Type B pancreatic cell (in vitro differentiated cells): Measurements from ENCODE around the gene UBE2K. TPM values are rescaled to one million over a fixed set of nuclear protein-coding genes. Genes with fewer than 3 reads are reported as not detected.
"Not testable (repeated sequence)": the region's sequence is repeated elsewhere in the genome, so short reads cannot be mapped to it uniquely, and the experiment has no call there.

ENCODE experiments used
- DNase-seq: peaks from one replicate; pipeline ENCODE4 v3.0.0; 2021; ENCODE audit warnings: mixed read lengths; ENCODE audit not compliant: unreplicated experiment; ENCODE audit errors: extremely low spot score
- H3K27ac Mint-ChIP-seq: 2 replicates; pipeline ENCODE4 v1.8.0; 2021; ENCODE audit warnings: mild to moderate bottlenecking, mixed read lengths
- H3K27me3 Mint-ChIP-seq: 2 replicates; pipeline ENCODE4 v1.8.0; 2021; ENCODE audit warnings: mixed read lengths
- H3K36me3 Mint-ChIP-seq: 2 replicates; pipeline ENCODE4 v1.8.0; 2021; ENCODE audit warnings: mixed read lengths
- H3K4me1 Mint-ChIP-seq: one replicate; pipeline ENCODE4 v1.8.0; 2021; ENCODE audit warnings: mixed read lengths; ENCODE audit not compliant: unreplicated experiment
- H3K4me3 Mint-ChIP-seq: 2 replicates; pipeline ENCODE4 v1.8.0; 2021; ENCODE audit warnings: mild to moderate bottlenecking, mixed read lengths
- H3K9me3 Mint-ChIP-seq: 2 replicates; pipeline ENCODE4 v1.8.0; 2021; ENCODE audit warnings: mixed read lengths
- total RNA-seq: library from RNA; stranded (reverse); gene quantifications from 2 replicates; pipeline ENCODE4 v1.2.1, GENCODE V29; 2021; ENCODE audit warnings: low replicate concordance
- TF ChIP-seq, protein P1 (sequence below): fragments of 200-600 bp; sonication (generic); conservative IDR thresholded peaks from 2 replicates; pipeline ENCODE4 v1.5.0; 2021; ENCODE audit warnings: antibody characterized with exemption, mild to moderate bottlenecking

UBE2K gene
- total RNA-seq, 1 donor from 2014 or later: 87.7 TPM

GRCh38 chr4:39716356-39716755 lies 18.4 kb downstream of the UBE2K start:
- no peaks in the 10 kb centered on the region for H3K27me3 Mint-ChIP-seq
- DNase-seq: no peak
- H3K36me3 Mint-ChIP-seq: peaks cover 33% of the 10 kb centered on the region

DNA sequence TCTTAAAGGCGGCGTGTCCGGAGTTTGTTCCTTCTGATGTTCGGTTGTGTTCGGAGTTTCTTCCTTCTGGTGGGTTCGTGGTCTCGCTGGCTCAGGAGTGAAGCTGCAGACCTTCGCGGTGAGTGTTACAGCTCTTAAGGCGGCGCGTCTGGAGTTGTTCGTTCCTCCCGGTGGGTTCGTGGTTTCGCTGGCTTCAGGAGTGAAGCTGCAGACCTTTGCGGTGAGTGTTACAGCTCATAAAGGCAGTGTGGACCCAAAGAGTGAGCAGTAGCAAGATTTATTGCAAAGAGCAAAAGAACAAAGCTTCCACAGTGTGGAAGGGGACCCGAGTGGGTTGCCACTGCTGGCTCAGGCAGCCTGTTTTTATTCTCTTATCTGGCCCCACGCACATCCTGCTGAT lies 19.8 kb downstream of the UBE2K start:
- Mint-ChIP-seq H3K36me3 (peaks cover 33% of the 10 kb centered on the region), H3K4me1 (peaks cover 22% of the 10 kb centered on the region), H3K27ac (peak overlapping the region; percentile 31)
- H3K27me3 Mint-ChIP-seq, DNase-seq, H3K4me3 Mint-ChIP-seq, H3K9me3 Mint-ChIP-seq: not testable (repeated sequence)

More at GRCh38 chr4:39716356-39716755, 18.4 kb downstream of the UBE2K start:
- no peaks in the 10 kb centered on the region for H3K9me3 Mint-ChIP-seq
- H3K4me3 Mint-ChIP-seq: no peak overlapping the region
- no peak overlapping the region for H3K27ac Mint-ChIP-seq
- TF ChIP-seq, protein P1, sequence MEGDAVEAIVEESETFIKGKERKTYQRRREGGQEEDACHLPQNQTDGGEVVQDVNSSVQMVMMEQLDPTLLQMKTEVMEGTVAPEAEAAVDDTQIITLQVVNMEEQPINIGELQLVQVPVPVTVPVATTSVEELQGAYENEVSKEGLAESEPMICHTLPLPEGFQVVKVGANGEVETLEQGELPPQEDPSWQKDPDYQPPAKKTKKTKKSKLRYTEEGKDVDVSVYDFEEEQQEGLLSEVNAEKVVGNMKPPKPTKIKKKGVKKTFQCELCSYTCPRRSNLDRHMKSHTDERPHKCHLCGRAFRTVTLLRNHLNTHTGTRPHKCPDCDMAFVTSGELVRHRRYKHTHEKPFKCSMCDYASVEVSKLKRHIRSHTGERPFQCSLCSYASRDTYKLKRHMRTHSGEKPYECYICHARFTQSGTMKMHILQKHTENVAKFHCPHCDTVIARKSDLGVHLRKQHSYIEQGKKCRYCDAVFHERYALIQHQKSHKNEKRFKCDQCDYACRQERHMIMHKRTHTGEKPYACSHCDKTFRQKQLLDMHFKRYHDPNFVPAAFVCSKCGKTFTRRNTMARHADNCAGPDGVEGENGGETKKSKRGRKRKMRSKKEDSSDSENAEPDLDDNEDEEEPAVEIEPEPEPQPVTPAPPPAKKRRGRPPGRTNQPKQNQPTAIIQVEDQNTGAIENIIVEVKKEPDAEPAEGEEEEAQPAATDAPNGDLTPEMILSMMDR: no peak
- peaks cover 22% of the 10 kb centered on the region for H3K4me1 Mint-ChIP-seq

DNA sequence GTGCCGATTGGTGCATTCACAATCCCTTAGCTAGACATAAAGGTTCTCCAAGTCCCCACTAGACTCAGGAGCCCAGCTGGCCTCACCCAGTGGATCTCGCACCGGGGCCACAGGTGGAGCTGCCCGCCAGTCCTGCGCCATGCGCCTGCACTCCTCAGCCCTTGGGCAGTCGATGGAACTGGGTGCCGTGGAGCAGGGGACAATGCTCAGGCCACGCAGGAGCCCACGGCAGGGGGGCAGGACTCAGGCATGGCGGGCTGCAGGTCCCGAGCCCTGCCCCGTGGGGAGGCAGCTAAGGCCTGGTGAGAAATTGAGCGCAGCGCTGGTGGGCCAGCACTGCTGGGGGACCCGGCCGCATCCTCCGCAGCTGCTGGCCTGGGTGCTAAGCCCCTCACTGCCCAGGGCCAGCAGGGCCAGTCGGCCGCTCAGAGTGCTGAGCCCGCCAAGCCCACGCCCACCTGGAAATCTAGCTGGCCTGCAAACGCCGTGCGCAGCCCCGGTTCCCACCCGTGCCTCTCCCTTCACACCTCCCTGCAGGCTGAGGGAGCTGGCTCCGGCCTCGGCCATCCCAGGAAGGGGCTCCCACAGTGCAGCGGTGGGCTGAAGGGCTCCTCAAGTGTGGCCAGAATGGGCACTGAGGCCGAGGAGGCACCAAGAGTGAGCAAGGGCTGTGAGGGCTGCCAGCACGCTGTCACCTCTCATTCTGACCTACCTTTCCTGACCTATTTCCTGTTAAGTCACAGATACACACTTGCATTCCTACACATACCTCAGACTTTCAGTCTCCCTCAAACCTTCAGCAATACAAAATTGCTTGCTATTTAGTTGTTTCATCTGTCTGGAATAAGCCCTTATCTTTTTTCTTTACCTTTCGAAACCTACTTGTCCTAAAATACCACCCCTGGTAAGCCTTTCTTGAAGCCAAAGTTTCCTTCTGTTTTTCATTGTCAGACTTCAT lies 20.7 kb downstream of the UBE2K start:
- DNase-seq: no peak
- H3K36me3 Mint-ChIP-seq: peaks cover 33% of the 10 kb centered on the region
- no peaks in the 10 kb centered on the region for H3K9me3 Mint-ChIP-seq
- no peak overlapping the region for H3K4me3 Mint-ChIP-seq
- H3K27ac Mint-ChIP-seq: peak overlapping the region; percentile 48
- H3K27me3 Mint-ChIP-seq: no peaks in the 10 kb centered on the region
- peaks cover 22% of the 10 kb centered on the region for H3K4me1 Mint-ChIP-seq
- TF ChIP-seq, protein P1: no peak

- no peak for DNase-seq
- Mint-ChIP-seq H3K4me1 (peaks cover 22% of the 10 kb centered on the region), H3K4me3 (no peak overlapping the region), H3K27ac (peak overlapping the region; percentile 48), H3K27me3 (no peaks in the 10 kb centered on the region), H3K9me3 (no peaks in the 10 kb centered on the region), H3K36me3 (peaks cover 29% of the 10 kb centered on the region)
- TF ChIP-seq, protein P1: no peak
Measured at GRCh38 chr4:39719804-39720580, 22.1 kb downstream of the UBE2K start.

GRCh38 chr4:39721273-39721672 lies 23.3 kb downstream of the UBE2K start:
- DNase-seq, H3K27me3 Mint-ChIP-seq, H3K27ac Mint-ChIP-seq, H3K4me3 Mint-ChIP-seq, H3K9me3 Mint-ChIP-seq: not testable (repeated sequence)
- Mint-ChIP-seq H3K36me3 (peaks cover 25% of the 10 kb centered on the region), H3K4me1 (peaks cover 22% of the 10 kb centered on the region)

- TF ChIP-seq, protein P1: no peak
- peaks cover 22% of the 10 kb centered on the region for H3K4me1 Mint-ChIP-seq
- no peaks in the 10 kb centered on the region for H3K9me3 Mint-ChIP-seq
- DNase-seq: no peak
- no peaks in the 10 kb centered on the region for H3K27me3 Mint-ChIP-seq
- no peak overlapping the region for H3K27ac Mint-ChIP-seq
- no peak overlapping the region for H3K4me3 Mint-ChIP-seq
- H3K36me3 Mint-ChIP-seq: peaks cover 30% of the 10 kb centered on the region
Measured at GRCh38 chr4:39721788-39722187, 23.9 kb downstream of the UBE2K start.
